ENCODE results near the gene PHYKPL.

GRCh38 chr5:178228609-178229008 lies 4.0 kb downstream of the PHYKPL start:
- TF ChIP-seq ZNF121 (CRISPR knock-in tag; IDR thresholded peaks at IDR 0.05) (no peak), IRF2 (CRISPR knock-in tag; IDR thresholded peaks at IDR 0.05; ENCODE audit: borderline replicate concordance, low read depth) (no peak), CTCF (IDR thresholded peaks at IDR 0.05) (no peak)

All from WTC11 (cell line).